Stimulated activated CD4-positive, alpha-beta T cell treated with anti-CD3 and anti-CD28 coated beads, Interleukin-4, amount 100 ng/mL, for 24 hours (primary cell): ENCODE results near the gene CSPG5.

Experiments used
- DNase-seq: peaks from one replicate; pipeline ENCODE4 v3.0.0-alpha.2; 2020

The CSPG5 gene

DNA sequence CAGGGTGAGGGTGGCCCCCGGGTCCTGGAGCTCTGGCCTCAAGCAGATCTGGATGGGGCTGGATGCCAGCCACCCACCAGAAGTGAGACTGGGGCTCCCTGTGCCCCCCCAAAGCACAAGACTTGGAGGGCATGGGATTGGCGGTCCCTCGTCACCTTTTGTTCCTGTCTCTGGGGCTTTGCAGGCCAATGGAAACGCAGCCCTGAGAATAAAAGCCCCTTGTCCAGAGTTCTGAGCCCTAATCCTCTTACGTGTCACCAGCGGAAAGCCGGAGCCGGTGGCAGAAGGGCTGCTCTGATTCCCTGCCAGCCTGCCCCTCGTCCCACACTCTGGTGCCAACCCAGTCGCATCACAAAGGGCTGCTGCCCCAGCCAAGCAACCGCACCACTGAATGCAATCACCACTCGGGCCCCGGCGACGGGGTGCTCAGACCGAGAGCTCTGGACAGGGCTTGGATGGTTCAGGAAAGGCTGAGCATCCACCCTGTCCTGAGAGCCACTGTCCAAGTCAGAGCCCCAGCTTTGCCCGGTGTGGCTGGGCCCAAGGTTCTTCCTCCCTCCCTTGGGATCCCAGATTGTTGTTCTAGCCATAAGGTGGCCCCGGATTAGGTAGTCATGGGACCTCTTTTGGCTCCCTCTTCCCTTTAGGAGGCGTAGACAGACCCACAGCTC, 42.3 kb downstream of the CSPG5 start:
- no peak for DNase-seq

GRCh38 chr3:47533996-47534454, 44.6 kb downstream of the CSPG5 start:
- DNase-seq = no peak

DNA sequence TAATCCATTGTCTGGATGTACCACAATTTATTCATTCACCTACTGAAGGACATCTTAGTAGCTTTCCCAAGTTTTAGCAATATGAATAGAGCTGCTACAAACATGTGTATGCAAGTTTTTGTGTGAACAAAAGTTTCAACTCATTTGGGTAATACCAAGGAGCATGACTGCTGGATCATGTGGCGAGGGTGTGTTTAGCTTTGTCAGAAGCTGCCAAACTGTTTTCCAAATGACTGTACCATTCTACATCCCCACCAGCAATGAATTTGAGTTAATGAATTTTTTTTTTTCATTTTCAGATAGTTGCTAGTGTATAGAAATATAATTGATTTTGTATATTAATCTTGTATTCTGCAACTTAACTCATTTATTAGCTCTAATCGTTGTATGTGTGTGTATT, 45.2 kb downstream of the CSPG5 start:
- no peak for DNase-seq

GRCh38 chr3:47527952-47528725, 50.5 kb downstream of the CSPG5 start:
- no peak for DNase-seq

- DNase-seq = no peak
These were observed 53.0 kb downstream of the CSPG5 start for GRCh38 chr3:47525617-47526016.

DNA sequence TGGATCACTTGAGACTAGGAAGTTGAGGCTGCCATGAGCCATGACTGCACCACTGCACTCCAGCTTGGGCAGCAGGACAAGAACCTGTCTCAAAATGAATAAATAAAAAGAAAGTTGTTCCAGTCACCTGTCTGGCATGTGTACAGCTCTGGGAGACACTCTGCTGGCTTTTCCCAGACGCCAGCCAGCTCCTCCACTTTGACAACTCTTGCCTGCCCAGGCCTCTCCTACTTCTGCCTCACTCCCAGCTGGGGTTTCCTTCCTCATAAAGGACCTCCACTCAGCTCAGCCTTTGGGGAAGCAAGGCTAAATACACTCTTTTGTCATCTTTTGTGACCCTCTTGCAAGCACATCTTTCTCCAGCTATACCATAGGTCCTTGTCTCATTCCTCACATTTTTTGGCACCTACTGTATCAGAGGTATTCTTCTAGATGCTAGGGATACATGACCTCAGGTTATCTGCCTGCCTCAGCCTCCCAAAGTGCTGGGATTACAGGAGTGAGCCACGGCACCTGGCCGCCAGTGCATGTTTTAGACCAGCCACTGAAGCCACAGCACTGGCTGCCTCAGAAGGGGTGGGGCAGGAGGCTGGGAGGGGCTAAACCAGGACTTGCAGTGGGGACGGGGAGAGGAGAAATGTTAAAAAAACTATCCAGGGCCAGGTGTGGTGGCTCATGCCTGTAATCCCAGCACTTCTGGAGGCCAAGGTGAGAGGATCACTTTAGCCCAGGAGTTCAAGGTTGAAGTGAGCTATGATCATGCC, 55.2 kb downstream of the CSPG5 start:
- no peak for DNase-seq

DNA sequence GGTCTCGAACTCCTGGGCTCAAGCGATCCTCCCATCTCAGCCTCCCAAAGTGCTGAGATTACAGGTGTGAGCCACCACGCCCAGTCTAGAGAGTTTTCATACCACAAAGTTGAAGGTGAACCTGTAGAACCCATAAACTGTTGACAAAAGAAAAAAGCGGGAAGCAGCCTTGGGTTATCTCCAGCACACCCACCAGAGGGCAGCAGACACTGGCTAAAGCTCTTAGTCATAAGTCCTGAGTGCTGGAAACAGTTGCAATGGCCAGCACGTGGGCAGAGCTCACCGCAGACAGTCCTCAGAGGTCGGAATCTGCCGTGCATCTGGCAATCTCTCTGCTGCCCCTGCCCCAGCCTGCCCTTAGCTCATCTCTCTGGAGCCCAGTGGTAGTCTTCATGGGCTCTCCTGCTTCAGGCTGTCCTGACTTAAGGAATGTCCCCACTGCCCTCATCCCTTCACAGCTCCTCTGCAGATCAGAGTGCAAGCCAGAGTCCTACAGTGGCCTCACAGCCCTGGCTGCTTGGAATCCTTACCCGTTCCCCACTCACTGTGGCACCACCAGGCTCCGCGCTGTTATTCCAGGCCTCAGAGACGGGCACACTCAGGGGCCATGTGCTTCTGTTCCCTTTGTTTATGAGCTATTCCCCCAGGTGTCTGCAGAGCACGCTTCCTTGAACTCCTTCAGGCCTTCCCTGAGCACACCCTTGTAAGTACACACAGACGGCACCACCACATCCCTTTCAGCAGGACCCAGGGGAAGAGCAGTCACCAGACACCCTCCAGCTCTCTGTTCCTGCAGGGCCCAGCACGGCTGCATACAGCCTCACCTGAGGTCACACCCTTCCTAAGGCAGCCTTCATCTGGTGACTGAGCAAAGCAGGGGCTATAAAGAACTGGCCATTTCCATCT, 56.3 kb downstream of the CSPG5 start:
- DNase-seq = peak; percentile 78

DNA sequence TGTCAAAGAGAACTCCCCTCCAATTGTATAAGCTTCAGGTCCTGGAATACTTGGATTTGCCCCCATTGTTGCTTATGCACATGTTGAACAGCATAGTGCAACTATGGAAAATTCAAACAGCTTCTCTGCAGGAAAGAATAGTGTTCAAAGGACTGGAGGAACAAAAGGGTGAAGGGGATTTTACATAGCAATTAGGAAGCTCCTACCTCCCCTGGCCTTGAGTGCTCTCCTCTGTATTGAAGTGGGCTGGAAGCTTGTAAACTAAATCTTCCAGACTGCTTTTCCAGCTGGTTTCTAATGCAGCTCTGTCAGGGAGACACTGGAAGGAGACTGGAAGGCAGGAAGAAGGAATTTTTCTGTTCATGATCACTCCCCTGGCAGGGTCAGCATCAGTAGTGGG, 57.9 kb downstream of the CSPG5 start:
- DNase-seq = no peak

- DNase-seq = no peak
These were observed 60.7 kb downstream of the CSPG5 start for GRCh38 chr3:47517937-47518336.

GRCh38 chr3:47515864-47516319, 62.8 kb downstream of the CSPG5 start:
- no peak for DNase-seq

GRCh38 chr3:47515100-47515499, 63.6 kb downstream of the CSPG5 start:
- no peak for DNase-seq

DNA sequence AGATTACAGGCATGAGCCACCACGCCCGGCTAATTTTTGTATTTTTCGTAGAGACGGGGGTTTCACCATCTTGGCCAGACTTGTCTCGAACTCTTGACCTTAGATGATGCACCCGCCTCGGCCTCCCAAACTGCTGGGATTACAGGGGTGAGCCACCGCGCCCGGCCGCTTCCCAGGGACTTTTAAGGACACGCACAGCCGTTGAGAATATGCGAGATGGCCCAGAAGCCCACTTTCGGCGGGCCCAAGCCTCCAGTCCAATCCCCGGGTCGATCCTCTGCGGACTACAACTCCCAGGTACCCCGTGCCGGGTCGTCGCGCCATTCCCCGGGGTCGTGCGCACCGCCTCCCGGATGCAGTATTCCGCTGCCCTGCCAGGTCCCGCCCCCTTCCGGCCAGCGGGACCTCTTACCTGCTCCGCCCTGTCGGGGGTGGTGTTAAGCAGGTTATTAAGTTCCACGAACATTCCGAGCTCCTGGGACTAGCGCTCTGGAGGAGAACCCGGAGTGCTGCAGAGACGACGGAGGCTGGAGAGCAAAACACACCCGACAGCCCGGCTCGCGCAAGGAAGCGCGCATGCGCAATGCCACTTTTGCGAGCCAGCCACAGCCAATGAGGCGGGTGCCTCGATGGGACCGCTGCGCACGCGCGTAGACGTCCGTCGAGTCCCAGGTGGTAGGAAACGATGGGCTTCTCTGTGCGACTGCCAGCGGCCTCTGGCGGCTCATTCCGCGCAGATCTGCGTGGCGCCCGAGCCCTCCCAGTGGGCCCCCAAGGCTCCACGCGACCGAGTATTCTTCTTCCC, 65.3 kb downstream of the CSPG5 start, which contains the start of gene ELP6:
ELP6 (minus strand) TSS at position 588 of the 805 bp plus-strand sequence; CDS start at position 466, 122 bp downstream.
- peak; percentile 97 for DNase-seq

DNA sequence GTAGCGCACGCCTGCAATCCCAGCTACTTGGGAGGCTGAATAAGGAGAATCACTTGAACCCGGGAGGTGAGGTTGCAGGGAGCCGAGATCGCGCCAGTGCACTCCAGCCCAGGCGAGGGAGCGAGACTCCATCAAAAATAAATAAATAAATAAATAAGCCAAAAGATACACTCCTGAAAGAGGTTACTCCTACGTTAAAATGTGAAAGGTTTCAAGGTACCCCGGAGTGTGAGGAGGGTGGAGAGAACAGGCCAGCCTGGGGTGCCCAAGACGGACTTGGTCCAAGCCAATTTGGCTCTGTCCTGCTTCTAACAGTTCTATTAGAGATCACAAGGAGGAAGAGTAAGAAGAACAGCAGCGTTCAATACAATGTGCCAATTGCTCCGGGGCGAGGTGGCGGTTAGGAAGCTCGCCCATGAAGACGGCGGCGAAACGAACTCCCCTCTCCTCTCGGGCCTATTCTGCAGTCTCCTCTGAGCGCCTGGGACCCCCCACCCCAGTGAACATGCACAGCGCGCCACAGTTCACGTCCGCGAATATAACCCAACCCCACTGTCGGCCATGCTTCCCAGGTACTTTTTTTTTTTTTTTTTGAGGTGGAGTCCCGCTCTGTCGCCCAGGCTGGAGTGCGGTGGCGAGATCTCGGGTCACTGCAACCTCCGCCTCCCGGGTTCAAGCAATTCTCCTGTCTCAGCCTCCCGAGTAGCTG, 66.1 kb downstream of the CSPG5 start:
- DNase-seq = peak; percentile 32
